ENCODE data around the gene TAF6L. TPM values are rescaled to one million over a fixed set of nuclear protein-coding genes. Genes with fewer than 3 reads are reported as not detected.

Gene TAF6L
- total and polyA plus RNA-seq, 12 donors = 10.8 to 98.1 (median 26.0) TPM

DNA sequence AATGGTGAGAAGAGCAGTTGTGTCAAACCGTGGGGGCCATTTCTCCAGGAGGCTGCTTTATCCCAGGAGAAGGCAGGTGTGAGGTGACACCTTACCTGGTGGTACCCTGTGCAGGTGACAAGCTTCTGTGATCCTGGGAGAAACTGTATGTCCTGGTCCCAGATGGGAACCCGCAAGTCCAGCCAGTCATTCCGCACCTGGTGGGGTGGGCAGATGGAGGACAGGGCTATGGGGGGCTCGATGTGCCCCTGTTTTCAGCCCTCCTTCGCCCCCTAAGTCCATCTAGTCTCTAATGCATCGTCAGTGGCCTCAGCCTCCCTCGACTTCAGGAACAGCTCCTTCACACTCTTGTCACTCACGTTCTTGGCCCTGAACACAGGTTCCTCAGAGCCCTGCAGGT is 64.1 kb downstream of the TAF6L start:
- Histone ChIP-seq H3K36me3 (replicated peaks in 1 of 2) (peaks cover 0 to 36% of the 10 kb centered on the region in 2 donors), H3K27me3 (no peaks in the 10 kb centered on the region), H3K4me1 (replicated peaks in 1 of 2) (peaks cover 17 to 30% of the 10 kb centered on the region in 2 donors), H3K4me3 (no peak overlapping the region), H3K27ac (no peak overlapping the region), H3K9me3 (replicated peaks in 1 of 3) (no peaks in the 10 kb centered on the region)
- intact Hi-C loops (cut with DNase I) = no loop called here
- DNase-seq = no peak
- TF ChIP-seq, protein P1, sequence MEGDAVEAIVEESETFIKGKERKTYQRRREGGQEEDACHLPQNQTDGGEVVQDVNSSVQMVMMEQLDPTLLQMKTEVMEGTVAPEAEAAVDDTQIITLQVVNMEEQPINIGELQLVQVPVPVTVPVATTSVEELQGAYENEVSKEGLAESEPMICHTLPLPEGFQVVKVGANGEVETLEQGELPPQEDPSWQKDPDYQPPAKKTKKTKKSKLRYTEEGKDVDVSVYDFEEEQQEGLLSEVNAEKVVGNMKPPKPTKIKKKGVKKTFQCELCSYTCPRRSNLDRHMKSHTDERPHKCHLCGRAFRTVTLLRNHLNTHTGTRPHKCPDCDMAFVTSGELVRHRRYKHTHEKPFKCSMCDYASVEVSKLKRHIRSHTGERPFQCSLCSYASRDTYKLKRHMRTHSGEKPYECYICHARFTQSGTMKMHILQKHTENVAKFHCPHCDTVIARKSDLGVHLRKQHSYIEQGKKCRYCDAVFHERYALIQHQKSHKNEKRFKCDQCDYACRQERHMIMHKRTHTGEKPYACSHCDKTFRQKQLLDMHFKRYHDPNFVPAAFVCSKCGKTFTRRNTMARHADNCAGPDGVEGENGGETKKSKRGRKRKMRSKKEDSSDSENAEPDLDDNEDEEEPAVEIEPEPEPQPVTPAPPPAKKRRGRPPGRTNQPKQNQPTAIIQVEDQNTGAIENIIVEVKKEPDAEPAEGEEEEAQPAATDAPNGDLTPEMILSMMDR (IDR thresholded peaks at IDR 0.05) = no peak
- no peak for TF ChIP-seq POLR2A (IDR thresholded peaks at IDR 0.05)
- 79 to 83% (median 80%) methylated on average over 3 to 8 of the region's 8 CpGs for WGBS, 4 donors

Small RNA genes within 50 kb of the gene (microRNA-seq; reads per million reads assigned to microRNA genes)
- gene MIR6514 = 1.8 to 3.1 (median 2.3) reads per million in 3 donors
- gene MIR6748 = 0.38 to 0.57 (median 0.45) reads per million in 3 donors

Small RNA genes within 50 kb of the gene (small RNA-seq; reads per million reads assigned to genes)
- 0 to 0.17 reads per million in 2 donors for gene MIR6514
- 0 reads per million in 2 donors for gene RNU6-118P

Other genes starting within 250 kb of the TAF6L start
Only the 30 nearest of the 31 such genes appear.
- 100 to 1,000 TPM in 8 of 9 donors, 10 to 100 TPM in 1; 54.2 to 307 (median 195) TPM for gene AHNAK, start 224.6 kb upstream of the TAF6L start, total RNA-seq
- 10 to 100 TPM; 32.0 to 35.4 (median 32.7) TPM for gene AHNAK, start 224.6 kb upstream of the TAF6L start, polyA plus RNA-seq
- 1,000 to 10,000 TPM in 7 of 9 donors, 100 to 1,000 TPM in 2; 943 to 1,585 (median 1,192) TPM for gene EEF1G, start 197.5 kb upstream of the TAF6L start, total RNA-seq
- gene EEF1G, start 197.5 kb upstream of the TAF6L start, polyA plus RNA-seq = 1,000 to 10,000 TPM in 1 of 3 donors, 100 to 1,000 TPM in 2; 646 to 1,257 (median 934) TPM
- 10 to 100 TPM in 7 of 9 donors, 1 to 10 TPM in 2; 7.0 to 32.4 (median 14.9) TPM for gene TUT1, start 179.9 kb upstream of the TAF6L start, total RNA-seq
- gene TUT1, start 179.9 kb upstream of the TAF6L start, polyA plus RNA-seq = 10 to 100 TPM in 2 of 3 donors, 1 to 10 TPM in 1; 9.4 to 67.6 (median 34.0) TPM
- 10 to 100 TPM; 63.9 to 97.3 (median 73.6) TPM for gene MTA2, start 169.5 kb upstream of the TAF6L start, total RNA-seq
- gene MTA2, start 169.5 kb upstream of the TAF6L start, polyA plus RNA-seq = 10 to 100 TPM; 66.5 to 82.4 (median 73.5) TPM
- 10 to 100 TPM; 13.0 to 97.9 (median 35.4) TPM for gene EML3, start 158.6 kb upstream of the TAF6L start, total RNA-seq
- 100 to 1,000 TPM in 2 of 3 donors, 1 to 10 TPM in 1; 9.7 to 198 (median 139) TPM for gene EML3, start 158.6 kb upstream of the TAF6L start, polyA plus RNA-seq
- 10 to 100 TPM in 3 of 9 donors, 1 to 10 TPM in 6; 1.6 to 22.3 (median 4.9) TPM for gene ROM1, start 158.1 kb upstream of the TAF6L start, total RNA-seq
- gene ROM1, start 158.1 kb upstream of the TAF6L start, polyA plus RNA-seq = 10 to 100 TPM in 2 of 3 donors, 1 to 10 TPM in 1; 5.1 to 11.3 (median 11.1) TPM
- gene B3GAT3, start 149.4 kb upstream of the TAF6L start, total RNA-seq = 10 to 100 TPM; 25.3 to 56.6 (median 34.5) TPM
- 10 to 100 TPM in 2 of 3 donors, 1 to 10 TPM in 1; 5.9 to 83.3 (median 60.6) TPM for gene B3GAT3, start 149.4 kb upstream of the TAF6L start, polyA plus RNA-seq
- 100 to 1,000 TPM; 105 to 304 (median 182) TPM for gene GANAB, start 124.8 kb upstream of the TAF6L start, total RNA-seq
- gene GANAB, start 124.8 kb upstream of the TAF6L start, polyA plus RNA-seq = 100 to 1,000 TPM in 1 of 3 donors, 10 to 100 TPM in 2; 90.9 to 177 (median 94.0) TPM
- 10 to 100 TPM in 8 of 9 donors, 1 to 10 TPM in 1; 9.6 to 32.3 (median 25.0) TPM for gene INTS5, start 118.1 kb upstream of the TAF6L start, total RNA-seq
- gene INTS5, start 118.1 kb upstream of the TAF6L start, polyA plus RNA-seq = 1 to 10 TPM; 4.4 to 7.5 (median 4.6) TPM
- 10 to 100 TPM; 42.8 to 87.3 (median 49.8) TPM for gene C11orf98, start 106.2 kb upstream of the TAF6L start, total RNA-seq
- gene C11orf98, start 106.2 kb upstream of the TAF6L start, polyA plus RNA-seq = 100 to 1,000 TPM in 2 of 3 donors, 10 to 100 TPM in 1; 95.8 to 142 (median 104) TPM
- gene CSKMT, start 106.1 kb upstream of the TAF6L start, total RNA-seq = 10 to 100 TPM in 3 of 9 donors, 1 to 10 TPM in 5, not detected in 1; 2.8 to 15.6 (median 8.3) TPM
- 10 to 100 TPM in 2 of 3 donors, 1 to 10 TPM in 1; 1.9 to 37.2 (median 20.6) TPM for gene CSKMT, start 106.1 kb upstream of the TAF6L start, polyA plus RNA-seq
- gene UQCC3, start 99.7 kb upstream of the TAF6L start, total RNA-seq = 10 to 100 TPM; 10.2 to 21.3 (median 15.2) TPM
- gene UQCC3, start 99.7 kb upstream of the TAF6L start, polyA plus RNA-seq = 10 to 100 TPM in 2 of 3 donors, 1 to 10 TPM in 1; 2.2 to 25.7 (median 25.7) TPM
- gene LBHD1, start 99.1 kb upstream of the TAF6L start, total RNA-seq = 10 to 100 TPM in 3 of 9 donors, 1 to 10 TPM in 6; 1.1 to 22.0 (median 8.4) TPM
- 10 to 100 TPM; 16.5 to 30.4 (median 17.5) TPM for gene LBHD1, start 99.1 kb upstream of the TAF6L start, polyA plus RNA-seq
- gene UBXN1, start 92.3 kb upstream of the TAF6L start, total RNA-seq = 100 to 1,000 TPM in 6 of 9 donors, 10 to 100 TPM in 3; 81.3 to 308 (median 139) TPM
- gene UBXN1, start 92.3 kb upstream of the TAF6L start, polyA plus RNA-seq = 100 to 1,000 TPM; 114 to 225 (median 177) TPM
- gene LRRN4CL, start 81.9 kb upstream of the TAF6L start, total RNA-seq = 10 to 100 TPM in 6 of 9 donors, 1 to 10 TPM in 3; 3.1 to 29.9 (median 13.6) TPM
- 1 to 10 TPM; 5.7 to 9.3 (median 6.4) TPM for gene LRRN4CL, start 81.9 kb upstream of the TAF6L start, polyA plus RNA-seq
- 100 to 1,000 TPM in 6 of 9 donors, 10 to 100 TPM in 3; 77.6 to 185 (median 108) TPM for gene BSCL2, start 64.0 kb upstream of the TAF6L start, total RNA-seq
- gene BSCL2, start 64.0 kb upstream of the TAF6L start, polyA plus RNA-seq = 100 to 1,000 TPM; 134 to 653 (median 440) TPM
- gene GNG3, start 63.7 kb upstream of the TAF6L start, total RNA-seq = 1 to 10 TPM in 3 of 9 donors, under 1 TPM in 4, not detected in 2; 0.39 to 3.2 (median 0.96) TPM
- 10 to 100 TPM in 1 of 3 donors, 1 to 10 TPM in 2; 4.1 to 15.7 (median 6.4) TPM for gene GNG3, start 63.7 kb upstream of the TAF6L start, polyA plus RNA-seq
- 10 to 100 TPM in 8 of 9 donors, 1 to 10 TPM in 1; 9.6 to 34.5 (median 17.6) TPM for gene HNRNPUL2, start 43.9 kb upstream of the TAF6L start, total RNA-seq
- gene HNRNPUL2, start 43.9 kb upstream of the TAF6L start, polyA plus RNA-seq = 10 to 100 TPM; 23.8 to 40.2 (median 38.1) TPM
- 10 to 100 TPM; 10.7 to 45.0 (median 27.0) TPM for gene TTC9C, start 42.9 kb upstream of the TAF6L start, total RNA-seq
- 10 to 100 TPM; 36.7 to 93.9 (median 46.3) TPM for gene TTC9C, start 42.9 kb upstream of the TAF6L start, polyA plus RNA-seq
- gene ZBTB3, start 17.2 kb upstream of the TAF6L start, total RNA-seq = 10 to 100 TPM in 6 of 9 donors, 1 to 10 TPM in 3; 6.9 to 19.5 (median 13.6) TPM
- 1 to 10 TPM; 3.0 to 5.6 (median 3.3) TPM for gene ZBTB3, start 17.2 kb upstream of the TAF6L start, polyA plus RNA-seq
- gene POLR2G, start 9.8 kb upstream of the TAF6L start, total RNA-seq = 100 to 1,000 TPM in 1 of 9 donors, 10 to 100 TPM in 8; 58.2 to 195 (median 79.8) TPM
- 100 to 1,000 TPM in 2 of 3 donors, 10 to 100 TPM in 1; 67.6 to 109 (median 108) TPM for gene POLR2G, start 9.8 kb upstream of the TAF6L start, polyA plus RNA-seq
- gene TMEM179B, start 16.0 kb downstream of the TAF6L start, total RNA-seq = 100 to 1,000 TPM in 3 of 9 donors, 10 to 100 TPM in 6; 55.4 to 217 (median 72.6) TPM
- gene TMEM179B, start 16.0 kb downstream of the TAF6L start, polyA plus RNA-seq = 10 to 100 TPM; 37.2 to 97.7 (median 66.6) TPM
- gene TMEM223, start 20.6 kb downstream of the TAF6L start, total RNA-seq = 10 to 100 TPM; 12.6 to 49.1 (median 24.7) TPM
- 10 to 100 TPM; 32.0 to 41.3 (median 32.5) TPM for gene TMEM223, start 20.6 kb downstream of the TAF6L start, polyA plus RNA-seq
- gene NXF1, start 34.0 kb downstream of the TAF6L start, total RNA-seq = 100 to 1,000 TPM in 1 of 9 donors, 10 to 100 TPM in 8; 32.8 to 134 (median 58.8) TPM
- 100 to 1,000 TPM in 2 of 3 donors, 10 to 100 TPM in 1; 87.0 to 274 (median 231) TPM for gene NXF1, start 34.0 kb downstream of the TAF6L start, polyA plus RNA-seq
- 10 to 100 TPM; 22.2 to 59.9 (median 37.3) TPM for gene STX5, start 60.7 kb downstream of the TAF6L start, total RNA-seq
- 10 to 100 TPM; 19.7 to 52.4 (median 22.4) TPM for gene STX5, start 60.7 kb downstream of the TAF6L start, polyA plus RNA-seq
- gene TEX54, start 61.4 kb downstream of the TAF6L start, total RNA-seq = not detected
- gene TEX54, start 61.4 kb downstream of the TAF6L start, polyA plus RNA-seq = 1 to 10 TPM in 1 of 3 donors, under 1 TPM in 1, not detected in 1; 0.27 to 1.4 TPM
- 10 to 100 TPM; 21.7 to 58.0 (median 37.9) TPM for gene WDR74, start 68.2 kb downstream of the TAF6L start, total RNA-seq
- gene WDR74, start 68.2 kb downstream of the TAF6L start, polyA plus RNA-seq = 100 to 1,000 TPM in 2 of 3 donors, 10 to 100 TPM in 1; 35.4 to 119 (median 102) TPM
- 100 to 1,000 TPM; 103 to 398 (median 170) TPM for gene SLC3A2, start 109.5 kb downstream of the TAF6L start, total RNA-seq
- 100 to 1,000 TPM; 123 to 221 (median 155) TPM for gene SLC3A2, start 109.5 kb downstream of the TAF6L start, polyA plus RNA-seq
- 1 to 10 TPM in 2 of 9 donors, under 1 TPM in 2, not detected in 5; 0.22 to 3.0 (median 1.8) TPM for gene CHRM1, start 150.0 kb downstream of the TAF6L start, total RNA-seq
- gene CHRM1, start 150.0 kb downstream of the TAF6L start, polyA plus RNA-seq = 1 to 10 TPM; 1.4 to 3.8 (median 1.8) TPM
- not detected for gene SLC22A6, start 213.6 kb downstream of the TAF6L start, total RNA-seq
- gene SLC22A6, start 213.6 kb downstream of the TAF6L start, polyA plus RNA-seq = not detected